HG03378 (cell line): Measurements from ENCODE around the gene URM1.
"Not testable (repeated sequence)": the region's sequence is repeated elsewhere in the genome, so short reads cannot be mapped to it uniquely, and the experiment has no call there.

Experiments
- ATAC-seq: cut with Tn5 transposase; IDR thresholded peaks from one replicate; pipeline ENCODE4 v1.9.1; 2021; ENCODE audit warnings: mild to moderate bottlenecking, moderate library complexity; ENCODE audit not compliant: unreplicated experiment

URM1 gene

GRCh38 chr9:128370752-128371629, at the start of gene URM1:
Gene URM1, plus strand, starts transcription at chr9:128371374. Its CDS starts 7 bp downstream, at chr9:128371381.
- ATAC-seq, result peak; percentile 69

GRCh38 chr9:128321879-128322403, 49.2 kb upstream of the URM1 start:
- peak; percentile 15 for ATAC-seq

- peak; percentile 77 for ATAC-seq
Measured at GRCh38 chr9:128322404-128323211, 48.6 kb upstream of the URM1 start, which contains the start of the genes COQ4 and TRUB2. Gene COQ4, plus strand, starts transcription at chr9:128322839. Its CDS starts 20 bp downstream, at chr9:128322859. Gene TRUB2, minus strand, starts transcription at chr9:128322447. Its CDS starts 39 bp downstream, at chr9:128322408.

- ATAC-seq, result no peak
Measured at GRCh38 chr9:128323212-128323730, 47.9 kb upstream of the URM1 start.

GRCh38 chr9:128323791-128324190, 47.4 kb upstream of the URM1 start:
- no peak for ATAC-seq

GRCh38 chr9:128324401-128324800, 46.8 kb upstream of the URM1 start:
- ATAC-seq, result no peak

- no peak for ATAC-seq
Measured at GRCh38 chr9:128325629-128326028, 45.5 kb upstream of the URM1 start.

GRCh38 chr9:128333451-128333869, 37.7 kb upstream of the URM1 start:
- ATAC-seq, result no peak

- no peak for ATAC-seq
Measured at GRCh38 chr9:128335161-128335560, 36.0 kb upstream of the URM1 start.

GRCh38 chr9:128335914-128336313, 35.3 kb upstream of the URM1 start:
- ATAC-seq, result no peak

GRCh38 chr9:128337936-128338335, 33.2 kb upstream of the URM1 start:
- no peak for ATAC-seq

- ATAC-seq, result not testable (repeated sequence)
Measured at GRCh38 chr9:128338852-128339614, 32.1 kb upstream of the URM1 start.

GRCh38 chr9:128339761-128340690, 31.1 kb upstream of the URM1 start, which contains the start of gene SLC27A4:
Gene SLC27A4, plus strand, starts transcription at chr9:128340527. Its CDS starts 2,606 bp downstream, at chr9:128343133.
- ATAC-seq, result no peak

GRCh38 chr9:128340691-128341434, 30.3 kb upstream of the URM1 start:
- ATAC-seq, result no peak

GRCh38 chr9:128341435-128341849, 29.7 kb upstream of the URM1 start:
- no peak for ATAC-seq

GRCh38 chr9:128342971-128343680, 28.0 kb upstream of the URM1 start:
- ATAC-seq, result no peak

- no peak for ATAC-seq
Measured at GRCh38 chr9:128343855-128344254, 27.3 kb upstream of the URM1 start.
